GM12875 (cell line): ENCODE measurements around the gene GNA15.

Experiments used
- H3K4me3 ChIP-seq: one replicate; pipeline ENCODE4 v1.5.1; 2011; ENCODE audit warnings: low read depth, low read length, control low read depth
- CTCF ChIP-seq: IDR thresholded peaks from 2 replicates; pipeline ENCODE4 v1.5.1; 2011; ENCODE audit warnings: low read depth, mild to moderate bottlenecking, control low read depth, inconsistent platforms, low read length, moderate library complexity, borderline replicate concordance; ENCODE audit not compliant: insufficient read depth

Gene GNA15

GRCh38 chr19:3211191-3211590 is 75.4 kb downstream of the GNA15 start:
- no peak overlapping the region for H3K4me3 ChIP-seq
- no peak for TF ChIP-seq CTCF

DNA sequence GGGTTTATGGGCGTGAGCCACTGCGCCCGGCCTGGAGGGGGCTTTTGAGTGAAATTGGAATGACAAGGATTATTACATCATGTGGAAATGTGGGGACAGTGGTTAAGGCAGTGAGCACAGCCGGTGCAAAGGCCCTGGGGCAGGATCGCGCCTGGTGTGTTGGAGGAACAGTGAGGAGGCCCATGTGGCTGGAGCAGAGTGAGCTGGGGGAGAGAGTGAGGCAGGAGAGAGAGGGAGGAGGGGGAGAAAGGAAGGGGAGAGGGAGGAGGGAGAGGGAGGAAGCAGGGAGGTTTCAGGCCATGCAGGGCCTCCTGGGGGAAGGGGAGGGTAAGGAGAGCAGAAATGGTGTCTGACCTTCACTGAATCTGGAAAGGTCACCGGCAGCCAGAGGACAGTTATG is 77.3 kb downstream of the GNA15 start:
- no peak overlapping the region for H3K4me3 ChIP-seq
- no peak for TF ChIP-seq CTCF
